Measurements from ENCODE around the gene ARAF.
"Not testable (repeated sequence)": the region's sequence is repeated elsewhere in the genome, so short reads cannot be mapped to it uniquely, and the experiment has no call there.

Gene ARAF

GRCh38 chrX:47586043-47586787, 25.2 kb downstream of the ARAF start:
- no peak for DNase-seq (ENCODE audit: low spot score)

- DNase-seq (ENCODE audit: low spot score), result no peak
Observed at GRCh38 chrX:47587091-47587891, 26.3 kb downstream of the ARAF start.

GRCh38 chrX:47587906-47588735, 27.1 kb downstream of the ARAF start:
- DNase-seq (ENCODE audit: low spot score), result no peak

- DNase-seq (ENCODE audit: low spot score), result no peak
Observed at GRCh38 chrX:47590984-47591383, 30.0 kb downstream of the ARAF start.

- DNase-seq (ENCODE audit: low spot score), result no peak
Observed at GRCh38 chrX:47593522-47593921, 32.5 kb downstream of the ARAF start.

GRCh38 chrX:47595716-47596251, 34.8 kb downstream of the ARAF start:
- no peak for DNase-seq (ENCODE audit: low spot score)

- no peak for DNase-seq (ENCODE audit: low spot score)
Observed at GRCh38 chrX:47596256-47596655, 35.3 kb downstream of the ARAF start.

- DNase-seq (ENCODE audit: low spot score), result no peak
Observed at GRCh38 chrX:47597222-47597621, 36.2 kb downstream of the ARAF start.

GRCh38 chrX:47603125-47603524, 42.1 kb downstream of the ARAF start:
- DNase-seq (ENCODE audit: low spot score), result not testable (repeated sequence)

GRCh38 chrX:47605024-47605423, 44.0 kb downstream of the ARAF start:
- no peak for DNase-seq (ENCODE audit: low spot score)

GRCh38 chrX:47607091-47607490, 46.1 kb downstream of the ARAF start:
- DNase-seq (ENCODE audit: low spot score), result no peak

GRCh38 chrX:47608130-47608810, 47.3 kb downstream of the ARAF start:
- no peak for DNase-seq (ENCODE audit: low spot score)

GRCh38 chrX:47610511-47610910, 49.5 kb downstream of the ARAF start:
- no peak for DNase-seq (ENCODE audit: low spot score)

GRCh38 chrX:47611489-47611888, 50.5 kb downstream of the ARAF start:
- DNase-seq (ENCODE audit: low spot score), result no peak

GRCh38 chrX:47611926-47612325, 50.9 kb downstream of the ARAF start:
- no peak for DNase-seq (ENCODE audit: low spot score)

- no peak for DNase-seq (ENCODE audit: low spot score)
Observed at GRCh38 chrX:47612418-47612817, 51.4 kb downstream of the ARAF start.

- no peak for DNase-seq (ENCODE audit: low spot score)
Observed at GRCh38 chrX:47613082-47613481, 52.1 kb downstream of the ARAF start.

GRCh38 chrX:47614618-47615017, 53.6 kb downstream of the ARAF start:
- no peak for DNase-seq (ENCODE audit: low spot score)

GRCh38 chrX:47618923-47619485, 58.0 kb downstream of the ARAF start:
- DNase-seq (ENCODE audit: low spot score), result no peak

- no peak for DNase-seq (ENCODE audit: low spot score)
Observed at GRCh38 chrX:47619486-47620302, 58.7 kb downstream of the ARAF start, which contains the start of gene SYN1. Gene SYN1, minus strand, starts transcription at chrX:47619857. Its CDS starts 129 bp downstream, at chrX:47619728.
